RCC 7860 (cell line): ENCODE results near the gene CTXN1.
"Not testable (repeated sequence)": the region's sequence is repeated elsewhere in the genome, so short reads cannot be mapped to it uniquely, and the experiment has no call there.

ENCODE experiments used
- DNase-seq: peaks from one replicate; pipeline ENCODE4 v3.0.0-alpha.2; 2015; ENCODE audit warnings: low spot score
- FAIRE-seq: peaks from 2 replicates; lab custom pipeline; 2012; peaks lifted over from hg19 to GRCh38; lab: Jason Lieb, UNC

The CTXN1 gene

DNA sequence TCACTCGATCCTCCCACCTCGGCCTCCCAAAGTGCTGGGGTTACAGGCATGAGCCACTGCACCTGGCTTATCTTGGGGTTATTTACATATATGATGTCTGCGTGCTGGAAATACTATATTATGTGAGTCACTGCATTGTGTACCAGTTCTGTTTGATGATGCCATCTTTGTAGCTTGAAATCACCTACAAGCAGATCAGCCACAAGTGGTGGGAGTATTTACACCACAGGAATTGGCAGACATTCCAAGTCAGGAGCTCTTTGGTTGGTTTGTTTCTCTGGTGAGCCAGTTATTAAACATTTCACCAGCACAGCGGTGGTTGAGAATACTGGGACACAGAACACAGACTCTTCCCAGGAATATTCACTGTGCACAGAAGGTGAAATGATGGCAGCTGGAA lies 22.0 kb upstream of the CTXN1 start:
- DNase-seq (peak; percentile 35), FAIRE-seq (no peak)

DNA sequence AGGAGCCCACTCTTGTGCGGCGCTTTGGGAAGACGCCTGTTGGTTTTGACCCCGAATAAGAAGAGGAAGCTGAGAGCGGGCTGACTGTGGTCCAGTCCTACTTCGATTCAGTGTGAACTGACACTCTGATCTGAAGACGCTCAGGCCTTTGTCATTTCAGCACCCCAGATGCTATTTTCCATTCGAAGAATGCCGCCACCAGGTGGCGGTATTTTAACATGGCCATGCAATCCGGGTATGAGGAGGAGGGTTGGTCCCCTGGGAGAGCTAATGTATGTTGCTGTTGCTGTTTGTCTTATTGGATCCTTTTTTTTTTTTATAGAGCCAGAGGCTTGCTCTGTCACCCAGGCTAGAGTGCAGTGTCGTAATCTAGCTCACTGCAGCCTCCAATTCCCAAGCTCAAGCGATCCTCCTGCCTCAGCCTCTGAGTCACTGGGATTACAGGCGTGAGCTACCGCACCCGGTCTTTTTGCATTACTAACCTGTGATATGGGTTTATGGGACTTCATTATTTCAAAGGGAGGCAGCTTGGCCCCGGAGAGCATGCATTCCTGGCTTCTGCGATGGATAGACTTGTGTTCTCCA lies 18.3 kb upstream of the CTXN1 start:
- peak; percentile 40 for FAIRE-seq
- peak; percentile 52 for DNase-seq

DNA sequence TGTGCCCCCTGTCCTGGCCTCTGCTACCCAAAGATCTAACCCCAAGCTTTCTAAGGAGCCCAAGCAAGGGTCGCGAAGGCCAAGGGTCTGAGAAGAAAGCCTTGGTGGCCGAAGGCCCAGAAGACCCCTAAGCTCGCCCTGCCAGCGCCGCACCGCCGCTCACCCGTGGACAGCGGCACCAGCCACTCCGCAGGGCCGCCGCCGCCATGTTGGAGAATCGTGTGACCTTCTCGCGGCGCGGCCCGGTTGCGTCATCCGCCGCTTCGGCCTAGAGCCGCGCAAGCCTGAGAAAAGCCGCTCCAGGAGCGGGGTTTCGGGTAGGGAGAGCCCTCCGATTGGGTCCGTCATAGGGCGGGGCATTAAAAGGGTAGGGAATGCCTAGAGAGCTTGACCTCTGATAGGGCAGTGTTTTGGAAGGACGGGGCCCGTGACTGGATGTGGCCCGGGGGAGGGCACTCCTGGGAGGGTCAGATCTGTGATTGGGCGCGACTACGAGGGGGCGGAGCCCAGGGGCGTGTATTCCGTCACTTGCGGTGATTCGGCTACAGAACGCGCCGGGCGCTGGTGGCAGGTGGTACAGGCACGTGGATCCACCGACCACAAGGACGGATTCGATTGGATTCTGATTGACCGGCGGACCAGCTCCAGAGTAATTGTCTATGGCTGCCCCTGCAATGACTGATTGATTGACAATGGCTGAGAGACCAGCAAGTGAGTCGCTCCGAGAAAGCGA lies 17.7 kb upstream of the CTXN1 start, which contains the start of gene TIMM44:
TSS of gene TIMM44 (minus strand) at position 223 of the 733 bp plus-strand sequence. CDS start at position 208, 15 bp downstream.
- peak; percentile 98 for DNase-seq
- peak; percentile 97 for FAIRE-seq

DNA sequence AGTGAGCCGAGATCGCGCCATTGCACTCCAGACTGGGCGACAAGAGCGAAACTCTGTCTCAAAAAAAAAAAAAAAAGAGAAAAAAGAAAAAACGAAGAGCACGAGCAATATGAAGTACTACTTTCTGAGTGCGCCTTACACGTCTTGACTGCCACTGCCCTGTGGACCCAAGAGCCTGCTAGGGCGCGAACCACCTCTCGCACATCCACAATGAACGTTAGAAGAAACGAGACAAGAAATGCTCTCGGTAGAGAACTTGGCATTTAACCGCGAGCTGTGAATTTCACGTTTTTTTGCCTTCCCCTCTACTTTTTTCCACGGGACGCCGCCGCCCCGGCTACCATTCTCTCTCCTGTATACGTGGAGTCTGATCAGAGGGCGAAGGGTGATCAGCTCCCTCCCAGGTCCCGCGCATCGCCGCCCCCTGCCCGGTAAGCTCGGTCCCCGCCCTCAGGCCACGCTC lies 17.1 kb upstream of the CTXN1 start:
- DNase-seq (no peak), FAIRE-seq (no peak)

DNA sequence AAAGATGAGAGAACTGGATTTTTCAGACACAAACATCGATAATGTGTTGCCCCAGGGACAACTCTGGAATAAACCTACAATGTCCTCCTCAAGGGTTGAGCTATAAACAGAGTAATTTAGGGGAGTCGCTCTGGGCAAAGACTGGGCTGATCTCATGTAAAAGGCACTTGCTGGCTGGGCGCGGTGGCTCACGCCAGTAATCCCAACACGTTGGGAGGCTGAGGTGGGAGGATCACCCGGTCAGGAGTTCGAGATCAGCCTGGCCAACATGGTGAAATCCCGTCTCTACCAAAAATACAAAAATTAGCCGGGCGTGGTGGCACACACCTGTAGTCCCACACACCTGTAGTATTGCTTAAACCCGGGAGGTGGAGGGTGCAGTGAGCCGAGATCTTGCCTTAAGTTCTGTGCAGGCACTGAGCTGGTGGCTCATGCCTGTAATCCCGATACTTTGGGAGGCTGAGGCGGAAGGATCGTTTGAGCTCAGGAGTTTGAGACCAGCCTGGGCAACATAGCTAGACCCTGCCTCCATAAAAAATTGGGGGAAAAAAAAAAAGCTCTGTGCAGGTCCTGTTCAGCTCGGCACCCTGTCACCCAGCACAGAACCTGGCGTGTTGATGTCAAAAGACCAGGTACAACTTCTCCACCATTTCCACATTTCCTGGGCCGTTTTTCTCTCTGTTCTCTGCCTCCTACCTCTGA lies 16.1 kb upstream of the CTXN1 start:
- DNase-seq (no peak), FAIRE-seq (no peak)

DNA sequence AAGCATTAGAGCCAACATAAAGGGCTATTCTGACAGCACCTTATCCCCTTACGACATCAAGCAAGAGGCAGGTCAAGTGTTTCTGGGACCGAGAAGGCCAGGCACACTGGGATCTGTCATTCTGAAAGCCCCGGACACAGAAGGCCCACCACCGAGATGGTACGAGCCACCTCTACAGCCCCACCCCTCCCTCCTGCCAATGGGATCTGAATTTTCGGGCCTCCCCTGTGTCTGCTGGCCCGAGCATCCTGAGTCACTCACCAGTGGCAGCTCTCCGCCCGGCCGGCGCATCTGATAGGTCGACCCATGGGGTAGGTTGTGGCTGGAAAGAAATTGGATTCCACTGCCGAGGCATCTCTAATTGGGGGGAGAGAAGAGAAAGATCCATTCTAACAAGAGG lies 14.9 kb upstream of the CTXN1 start:
- no peak for FAIRE-seq
- DNase-seq = no peak

DNA sequence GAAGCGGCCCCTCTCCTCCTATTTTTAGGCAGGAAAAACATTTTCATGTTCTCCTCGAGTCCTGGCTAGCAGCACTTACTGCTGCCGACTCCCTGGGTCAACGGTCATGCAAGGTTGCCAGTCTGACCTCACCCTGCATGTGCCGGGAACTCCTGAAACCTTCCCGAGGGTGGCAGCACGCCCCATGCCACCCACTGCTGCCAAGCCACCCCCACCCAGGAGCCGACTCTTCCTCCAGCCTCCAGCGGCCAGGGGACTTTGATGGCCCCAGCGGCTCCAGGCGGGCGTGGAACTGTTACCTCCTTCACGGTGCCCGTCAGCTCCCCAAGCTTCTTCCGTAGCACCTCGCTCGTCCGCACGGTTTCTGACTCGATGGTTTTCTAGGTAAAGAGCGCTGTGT lies 8.8 kb upstream of the CTXN1 start:
- no peak for FAIRE-seq
- DNase-seq = no peak

DNA sequence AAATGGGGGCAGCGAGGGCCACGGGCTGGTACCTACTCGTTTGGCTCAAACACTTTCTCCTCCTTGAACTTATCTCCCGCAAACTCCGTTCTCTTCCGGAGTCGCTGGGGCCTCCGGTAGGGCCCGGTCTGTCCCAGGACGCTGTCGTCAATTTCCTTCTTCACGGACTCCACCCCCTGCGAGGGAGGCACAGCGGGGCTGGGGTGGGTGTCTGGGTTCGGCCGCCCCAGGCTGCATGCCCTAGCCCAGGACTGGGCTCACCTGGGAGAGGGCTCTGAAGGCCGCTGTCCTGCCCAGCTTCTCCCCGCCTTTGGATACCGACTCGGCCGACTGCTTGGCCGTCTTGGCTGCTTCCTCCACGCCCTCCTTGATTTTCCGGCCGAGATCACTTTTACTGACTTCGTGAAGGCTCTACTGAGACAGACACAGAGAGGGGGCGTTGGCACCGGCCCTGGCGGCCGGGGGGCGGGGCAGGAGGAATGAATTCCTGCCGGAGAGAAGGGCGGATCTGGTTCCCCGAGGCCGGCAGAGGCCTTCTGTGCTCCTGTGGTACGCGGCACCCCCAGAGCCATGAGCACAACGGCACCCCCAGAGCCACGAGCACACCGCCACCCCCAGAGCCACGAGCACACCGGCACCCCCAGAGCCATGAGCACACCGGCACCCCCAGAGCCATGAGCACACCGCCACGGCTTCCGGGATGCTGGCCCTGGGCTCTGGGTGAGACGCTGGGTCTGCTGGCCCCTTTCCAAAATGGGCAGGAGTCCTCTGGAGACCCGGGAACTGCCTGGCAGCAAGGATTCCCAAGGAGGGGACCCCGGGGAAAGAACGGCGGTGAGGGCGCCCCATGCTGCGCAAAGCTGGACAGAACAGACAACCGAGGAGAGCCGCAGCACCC lies 8.1 kb upstream of the CTXN1 start:
- FAIRE-seq (no peak), DNase-seq (no peak)

DNA sequence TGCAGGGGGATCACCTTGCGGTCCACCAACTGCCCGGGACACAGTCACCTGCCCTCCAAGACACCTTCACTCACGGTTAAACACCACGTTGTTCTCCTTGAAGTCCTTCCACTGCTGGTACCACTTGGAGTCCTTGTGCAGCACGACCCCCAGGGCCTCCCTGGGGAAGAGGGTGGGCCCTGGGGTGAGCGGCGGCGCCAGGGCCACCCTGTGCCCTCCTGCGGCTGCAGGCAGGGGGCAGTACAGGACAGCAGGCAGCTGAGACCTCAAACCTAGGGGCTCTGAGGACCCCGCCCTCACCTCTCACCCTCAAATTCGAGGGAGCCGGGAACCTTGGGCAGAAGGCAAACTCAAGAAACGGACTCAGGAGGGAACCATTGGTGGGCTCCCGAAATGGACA lies 7.5 kb upstream of the CTXN1 start:
- FAIRE-seq (no peak), DNase-seq (no peak)

DNA sequence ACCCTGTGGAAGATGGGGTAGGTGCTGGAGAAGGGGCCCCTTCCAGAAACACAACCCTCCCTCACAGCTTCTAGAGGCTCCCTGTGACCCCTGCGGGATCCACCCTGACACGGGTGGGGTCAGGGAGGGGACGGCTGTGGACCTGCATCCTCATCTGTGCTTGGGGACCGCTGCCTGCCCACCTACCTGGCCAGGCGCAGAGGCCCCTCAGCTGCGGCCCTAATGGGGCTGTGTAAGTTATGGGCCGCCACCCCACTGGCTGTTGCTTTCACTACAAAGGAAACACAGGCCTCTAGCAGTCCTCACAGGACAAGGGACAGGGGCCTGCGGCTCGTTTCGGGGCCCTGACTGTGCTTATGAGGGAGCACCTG lies 7.0 kb upstream of the CTXN1 start:
- no peak for FAIRE-seq

DNA sequence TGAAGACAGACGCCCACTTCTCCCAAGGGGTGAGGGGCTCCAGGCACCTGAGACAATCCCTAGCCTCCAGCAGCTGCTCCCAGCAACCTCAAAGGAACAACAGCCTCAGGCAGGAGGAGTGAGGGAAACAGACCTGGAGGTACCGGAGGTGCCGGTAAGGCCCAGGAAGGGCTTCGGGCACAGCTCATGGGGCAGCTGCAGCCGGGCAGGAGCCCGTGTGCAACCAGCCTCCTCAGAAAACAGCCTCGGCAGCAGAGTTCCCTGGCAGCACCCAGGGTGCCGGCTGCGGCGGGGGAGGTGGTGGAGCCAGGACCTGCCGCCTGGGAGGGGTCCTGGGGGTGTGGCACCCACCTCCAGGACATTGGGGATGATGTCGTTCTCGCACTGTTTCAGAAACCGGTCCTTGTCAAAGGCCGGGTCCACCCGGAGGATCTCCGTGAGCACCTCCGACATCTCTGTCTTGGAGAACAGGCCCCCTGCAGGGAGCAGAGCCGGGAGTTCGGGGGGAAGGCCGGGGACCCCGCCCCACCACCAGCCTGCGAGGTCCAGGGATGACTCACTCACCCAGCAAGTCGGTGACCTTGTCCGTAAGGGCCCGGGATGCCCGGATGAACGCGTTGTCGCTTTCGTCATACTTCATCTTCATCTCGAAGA lies 6.5 kb upstream of the CTXN1 start:
- no peak for FAIRE-seq
- DNase-seq = no peak

More for the DNA sequence above, 7.0 kb upstream of the CTXN1 start:
- no peak for DNase-seq

DNA sequence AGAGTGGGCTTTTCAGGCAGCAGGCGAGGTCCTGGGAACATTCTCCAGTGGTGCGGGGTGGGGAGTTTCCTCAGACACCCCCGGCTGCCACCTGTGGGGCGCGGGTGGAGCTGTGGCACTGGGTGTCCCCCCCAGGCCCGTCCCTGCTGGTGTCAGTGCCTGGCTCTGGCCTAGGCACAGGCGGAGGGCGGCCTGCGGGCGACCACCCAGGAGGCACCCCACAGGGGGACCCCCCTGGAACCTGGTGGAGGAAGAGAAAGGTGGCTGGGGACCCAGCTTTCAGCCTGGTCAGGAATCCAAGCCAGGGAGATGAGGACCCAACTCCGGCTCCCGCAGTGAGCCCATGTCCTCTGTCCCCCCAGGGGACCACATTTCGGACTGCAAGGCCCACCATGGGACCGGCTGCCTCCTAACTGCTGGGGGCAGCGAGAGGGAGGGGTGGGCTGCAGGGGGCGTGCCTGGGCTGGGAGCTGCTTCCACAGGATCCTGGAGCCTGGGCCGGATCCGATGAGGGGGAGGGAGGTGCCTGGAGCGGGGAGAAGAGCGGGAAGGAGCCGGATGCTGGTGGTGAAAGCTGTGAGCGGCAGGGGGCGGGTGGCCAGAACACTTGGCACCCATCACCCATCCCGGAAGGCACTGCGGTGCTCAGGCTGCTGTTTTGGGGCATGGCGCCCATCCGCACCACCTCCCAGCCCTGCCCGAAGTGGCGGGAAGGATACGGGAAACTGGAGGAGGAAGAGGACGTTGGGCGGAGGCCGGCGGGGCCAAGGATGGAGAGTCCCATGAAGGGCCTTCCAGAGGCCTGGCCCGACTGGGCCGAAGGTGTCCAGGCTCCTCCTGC lies 5.5 kb upstream of the CTXN1 start:
- FAIRE-seq = no peak

DNA sequence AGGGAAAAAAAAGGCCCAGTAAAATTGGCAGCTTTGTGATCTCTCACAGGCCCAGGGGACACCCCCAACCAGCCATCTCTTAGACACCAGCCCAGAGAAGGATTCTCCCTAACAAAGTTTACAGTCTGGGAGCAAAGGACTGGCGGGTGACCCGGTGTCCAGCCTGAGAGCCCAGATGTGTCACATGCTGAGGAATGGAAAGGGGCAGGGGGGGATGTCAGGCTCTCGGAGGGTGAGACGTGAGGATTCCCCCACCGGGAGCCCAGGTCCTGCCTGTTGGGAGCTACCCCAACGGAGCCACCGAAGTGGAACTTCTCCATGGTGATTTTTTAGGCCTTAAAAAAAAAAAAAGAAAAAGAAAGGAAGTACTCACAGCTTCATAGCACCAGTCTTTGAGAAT lies 4.8 kb upstream of the CTXN1 start:
- FAIRE-seq (no peak), DNase-seq (no peak)

More for the DNA sequence above, 5.5 kb upstream of the CTXN1 start:
- DNase-seq = no peak

DNA sequence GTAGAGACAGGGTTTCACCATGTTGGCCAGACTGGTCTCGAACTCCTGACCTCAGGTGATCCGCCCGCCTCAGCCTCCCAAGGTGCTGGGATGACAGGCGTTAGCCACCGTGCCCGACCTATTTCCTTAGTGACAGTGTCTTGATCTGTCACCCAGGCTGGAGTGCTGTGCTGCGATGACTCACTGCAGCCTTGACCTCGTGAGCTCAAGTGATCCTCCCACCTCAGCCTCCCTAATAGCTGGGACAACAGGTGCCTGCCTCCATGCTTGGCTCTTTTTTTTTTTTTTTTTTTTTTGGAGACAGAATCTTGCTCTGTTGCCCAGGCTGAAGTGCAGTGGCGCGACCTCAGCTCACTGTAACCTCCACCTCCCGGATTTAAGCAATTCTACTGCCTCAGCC lies 4.1 kb upstream of the CTXN1 start:
- DNase-seq = peak; percentile 34
- not testable (repeated sequence) for FAIRE-seq

DNA sequence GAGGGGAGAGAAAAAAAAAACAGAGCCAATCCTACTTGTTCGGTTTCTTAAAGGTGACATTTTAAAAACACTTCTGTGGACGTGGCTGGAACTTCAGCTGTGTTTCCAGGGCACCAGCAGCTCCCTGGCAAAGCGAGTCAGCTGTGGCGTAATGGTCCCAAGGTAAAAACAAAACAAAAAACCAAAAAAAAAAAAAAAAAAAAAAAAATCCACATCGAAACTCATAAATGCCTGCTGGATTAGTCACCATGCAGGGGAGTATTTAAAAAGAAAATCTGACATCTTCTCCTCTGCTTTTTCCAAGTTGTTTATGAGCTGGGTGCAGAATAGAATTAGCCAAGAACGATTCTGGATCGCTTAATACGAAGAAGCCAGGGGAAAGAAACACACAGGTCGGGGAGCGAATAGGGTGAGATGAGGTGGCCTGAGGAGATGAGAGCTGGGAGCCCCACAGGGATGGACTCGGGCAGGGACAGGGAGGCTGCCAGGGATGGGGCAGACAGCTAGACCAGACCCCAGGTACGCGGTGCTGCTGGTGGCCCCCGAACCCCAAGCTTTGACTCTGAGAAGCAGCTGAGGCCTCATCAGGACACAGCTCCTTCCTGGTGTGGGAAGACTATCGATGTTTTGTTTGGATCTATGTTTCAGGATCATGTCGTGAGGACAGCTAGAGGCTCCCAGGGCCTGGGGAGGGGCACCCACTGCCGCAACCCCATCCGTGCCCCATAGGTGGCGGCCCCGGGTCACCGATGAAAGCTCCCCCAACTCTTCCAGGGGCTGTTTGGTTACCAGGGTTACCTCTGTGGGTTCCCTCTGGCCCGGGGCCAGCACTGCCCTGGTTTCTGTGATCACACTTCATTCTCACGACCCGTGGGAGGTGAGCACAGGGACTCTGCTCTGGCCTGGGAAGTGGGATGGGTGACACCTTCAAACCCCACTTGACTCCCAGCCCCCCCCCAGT lies 3.1 kb upstream of the CTXN1 start:
- FAIRE-seq (peak; percentile 53), DNase-seq (peak; percentile 53)

DNA sequence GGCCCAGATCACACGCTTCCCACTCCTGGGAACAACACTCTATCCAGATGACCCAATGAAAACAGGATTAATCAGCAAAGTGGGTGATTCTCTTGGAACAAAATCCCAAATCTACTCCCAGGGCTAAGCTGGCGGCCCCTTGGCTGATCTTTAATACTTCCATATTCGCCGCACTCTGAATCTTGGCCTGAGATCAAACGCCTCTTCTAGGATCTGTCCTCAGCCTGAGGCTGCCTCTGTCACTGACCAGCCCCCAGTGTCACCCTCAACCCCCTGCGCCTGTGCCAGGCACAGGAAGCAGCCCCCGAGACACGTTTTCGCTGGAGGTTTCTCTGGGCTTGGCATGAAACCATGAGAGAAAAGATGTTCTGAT lies 2.4 kb upstream of the CTXN1 start:
- no peak for DNase-seq
- no peak for FAIRE-seq

DNA sequence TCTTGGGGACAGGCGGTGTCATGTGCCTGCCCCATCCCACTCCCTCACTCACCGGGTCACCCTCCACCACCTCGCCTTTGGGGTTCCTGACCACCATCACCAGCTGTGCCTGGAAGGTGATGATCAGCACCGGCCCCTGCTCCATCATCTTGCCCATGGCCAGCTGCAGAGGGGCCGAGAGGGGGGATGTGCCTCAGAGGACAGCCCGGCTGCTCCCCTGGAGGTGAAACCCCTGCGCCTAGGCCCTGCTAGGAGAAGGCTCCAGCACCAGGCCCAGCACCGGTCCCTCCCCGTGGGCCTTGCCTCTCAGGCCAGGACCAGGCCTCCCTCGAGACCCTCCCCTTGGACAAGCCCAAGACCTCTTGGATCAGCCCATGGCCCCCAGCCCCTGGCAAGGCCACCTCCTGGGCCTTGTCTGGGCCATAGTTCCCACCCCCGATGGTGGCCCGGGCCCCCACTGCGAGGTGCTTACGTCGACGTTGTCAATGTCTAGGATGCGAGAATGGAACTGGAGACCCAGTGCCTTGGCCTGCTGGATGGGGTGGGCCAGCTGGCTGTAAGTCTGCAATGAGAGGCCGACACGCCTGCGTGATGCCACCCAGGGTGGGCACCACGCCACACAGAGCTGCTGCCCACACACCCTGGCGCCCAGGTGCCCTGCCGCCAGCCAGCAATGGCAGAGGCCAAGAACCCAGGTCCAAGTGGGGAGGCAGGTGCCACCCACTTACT lies 1.8 kb upstream of the CTXN1 start:
- no peak for FAIRE-seq

More for the DNA sequence above, 1.8 kb upstream of the CTXN1 start:
- no peak for DNase-seq
